Measurements from ENCODE around the gene IFIT2. TPM values are rescaled to one million over a fixed set of nuclear protein-coding genes. Genes with fewer than 3 reads are reported as not detected.

Gene IFIT2
- polyA plus RNA-seq, 1 of the 3 experiments (the other 2 are of a cell fraction): 0.99 TPM

- peak; percentile 72; the same call in 1 of the 2 replicates for TF ChIP-seq MEF2A (IDR thresholded peaks at IDR 0.05; ENCODE audit: borderline replicate concordance, low read depth)
- TF ChIP-seq YY1 (IDR thresholded peaks at IDR 0.05; ENCODE audit: low read depth): no peak
- TF ChIP-seq FOXM1 (IDR thresholded peaks at IDR 0.05; ENCODE audit: low read depth): 0 out of 2 replicates have a peak, but pooled peaks have one; percentile 12
- TF ChIP-seq MXI1 (IDR thresholded peaks at IDR 0.05; ENCODE audit: low read depth, low read length): no peak
- peak; percentile 48 for TF ChIP-seq TCF12 (IDR thresholded peaks at IDR 0.05)
- peak; percentile 44; the same call in 1 of the 2 replicates for TF ChIP-seq NFIC (IDR thresholded peaks at IDR 0.05; ENCODE audit: borderline replicate concordance)
- no peak for TF ChIP-seq CTCF (IDR thresholded peaks at IDR 0.05)
- no peak for TF ChIP-seq RFX5 (IDR thresholded peaks at IDR 0.05; ENCODE audit: low read length)
- TF ChIP-seq SIN3A (IDR thresholded peaks at IDR 0.05; ENCODE audit: borderline replicate concordance, low read depth, low read length): no peak
- TF ChIP-seq GABPA (IDR thresholded peaks at IDR 0.05; ENCODE audit: low read depth): no peak
- TF ChIP-seq FOXJ3 (CRISPR knock-in tag; IDR thresholded peaks at IDR 0.05): no peak
- TF ChIP-seq NRF1 (IDR thresholded peaks at IDR 0.05; ENCODE audit: low read depth, low read length): no peak
These were observed 18.6 kb upstream of the IFIT2 start (continued) for GRCh38 chr10:89283025-89283935.

- peaks cover 39 to 49% of the 10 kb centered on the region in 2 experiments for H3K4me1 ChIP-seq (ENCODE audit: control insufficient read depth in 1 of 2, insufficient read depth in 2 of 2, low read depth in 1 of 2, low read length in 1 of 2)
- TF ChIP-seq NRF1 (IDR thresholded peaks at IDR 0.05; ENCODE audit: low read depth, low read length) (no peak), MXI1 (IDR thresholded peaks at IDR 0.05; ENCODE audit: low read depth, low read length) (peak; percentile 95), FOXJ3 (CRISPR knock-in tag; IDR thresholded peaks at IDR 0.05) (no peak), TEAD4 (IDR thresholded peaks at IDR 0.05; ENCODE audit: borderline replicate concordance, insufficient read depth) (no peak), CTCF (IDR thresholded peaks at IDR 0.05) (no peak), MEF2A (IDR thresholded peaks at IDR 0.05; ENCODE audit: borderline replicate concordance, low read depth) (no peak), USF2 (IDR thresholded peaks at IDR 0.05; ENCODE audit: borderline replicate concordance, low read depth, low read length) (no peak), REST (IDR thresholded peaks at IDR 0.05; ENCODE audit: low read depth, low read length) (no peak), TCF12 (IDR thresholded peaks at IDR 0.05) (peak; percentile 83), ELF1 (IDR thresholded peaks at IDR 0.05) (peak; percentile 91), SIN3A (IDR thresholded peaks at IDR 0.05; ENCODE audit: borderline replicate concordance, low read depth, low read length) (no peak; the same call in 1 of the 2 replicates), USF1 (IDR thresholded peaks at IDR 0.05; ENCODE audit: borderline replicate concordance, low read depth) (no peak), RFX5 (IDR thresholded peaks at IDR 0.05; ENCODE audit: low read length) (0 out of 2 replicates have a peak, but pooled peaks have one; percentile 5)
These were observed 17.8 kb upstream of the IFIT2 start for GRCh38 chr10:89283936-89284475.

More at GRCh38 chr10:89283936-89284475, 17.8 kb upstream of the IFIT2 start:
- Histone ChIP-seq H3K9ac (peak overlapping the region; percentile 75), H2AFZ (ENCODE audit: low read depth) (peak overlapping the region; percentile 71; the same call in 1 of the 2 replicates), H3F3A (replicated peaks; ENCODE audit: insufficient read depth) (peaks cover 41% of the 10 kb centered on the region), H3K36me3 (replicated peaks in 1 of 2; ENCODE audit: control insufficient read depth in 1 of 2, insufficient read depth in 2 of 2, low read length in 1 of 2) (no peaks in the 10 kb centered on the region), H3K4me3 (ENCODE audit: low read depth in 2 of 2, low read length in 1 of 2) (peak overlapping the region; percentile 36 to 57), H3K4me2 (peak overlapping the region; percentile 69), H4K20me1 (ENCODE audit: insufficient read depth) (no peaks in the 10 kb centered on the region), H3K9me2 (no peaks in the 10 kb centered on the region), H3K9me3 (no peaks in the 10 kb centered on the region), H3K27ac (ENCODE audit: low read depth in 2 of 2, low read length in 1 of 2) (peak overlapping the region; percentile 97 to 99), H3K79me2 (ENCODE audit: insufficient read depth) (no peaks in the 10 kb centered on the region), H3K27me3 (ENCODE audit: insufficient read depth) (no peaks in the 10 kb centered on the region)
- WGBS (ENCODE audit: low lambda C conversion rate): 0% methylated on average over 4 of the region's 4 CpGs
- ChIA-PET POLR2A (interaction anchor here (0.9 to 1.0 kb wide), 4 partner anchors 19 to 90 kb away, joined by 3 to 4 read pairs (median 3); no protein-coding TSS in a partner anchor), CTCF (interaction anchor here (1.0 to 2.4 kb wide), 6 partner anchors 9 to 105 kb away, joined by 3 to 12 read pairs (median 4); no protein-coding TSS in a partner anchor)
- peak; percentile 70 for DNase-seq
